ENCODE data around the gene AREL1.

GRCh38 chr14:74664717-74665116 lies 48.2 kb downstream of the AREL1 start:
- TF ChIP-seq CTCF (IDR thresholded peaks at IDR 0.05; ENCODE audit: insufficient read depth, low read length) (no peak), POLR2AphosphoS5 (IDR thresholded peaks at IDR 0.05; ENCODE audit: low read depth) (no peak), GABPA (IDR thresholded peaks at IDR 0.05; ENCODE audit: low read depth) (no peak), SPI1 (IDR thresholded peaks at IDR 0.05; ENCODE audit: borderline replicate concordance, low read depth) (no peak)
- TF ChIP-seq, protein P1, sequence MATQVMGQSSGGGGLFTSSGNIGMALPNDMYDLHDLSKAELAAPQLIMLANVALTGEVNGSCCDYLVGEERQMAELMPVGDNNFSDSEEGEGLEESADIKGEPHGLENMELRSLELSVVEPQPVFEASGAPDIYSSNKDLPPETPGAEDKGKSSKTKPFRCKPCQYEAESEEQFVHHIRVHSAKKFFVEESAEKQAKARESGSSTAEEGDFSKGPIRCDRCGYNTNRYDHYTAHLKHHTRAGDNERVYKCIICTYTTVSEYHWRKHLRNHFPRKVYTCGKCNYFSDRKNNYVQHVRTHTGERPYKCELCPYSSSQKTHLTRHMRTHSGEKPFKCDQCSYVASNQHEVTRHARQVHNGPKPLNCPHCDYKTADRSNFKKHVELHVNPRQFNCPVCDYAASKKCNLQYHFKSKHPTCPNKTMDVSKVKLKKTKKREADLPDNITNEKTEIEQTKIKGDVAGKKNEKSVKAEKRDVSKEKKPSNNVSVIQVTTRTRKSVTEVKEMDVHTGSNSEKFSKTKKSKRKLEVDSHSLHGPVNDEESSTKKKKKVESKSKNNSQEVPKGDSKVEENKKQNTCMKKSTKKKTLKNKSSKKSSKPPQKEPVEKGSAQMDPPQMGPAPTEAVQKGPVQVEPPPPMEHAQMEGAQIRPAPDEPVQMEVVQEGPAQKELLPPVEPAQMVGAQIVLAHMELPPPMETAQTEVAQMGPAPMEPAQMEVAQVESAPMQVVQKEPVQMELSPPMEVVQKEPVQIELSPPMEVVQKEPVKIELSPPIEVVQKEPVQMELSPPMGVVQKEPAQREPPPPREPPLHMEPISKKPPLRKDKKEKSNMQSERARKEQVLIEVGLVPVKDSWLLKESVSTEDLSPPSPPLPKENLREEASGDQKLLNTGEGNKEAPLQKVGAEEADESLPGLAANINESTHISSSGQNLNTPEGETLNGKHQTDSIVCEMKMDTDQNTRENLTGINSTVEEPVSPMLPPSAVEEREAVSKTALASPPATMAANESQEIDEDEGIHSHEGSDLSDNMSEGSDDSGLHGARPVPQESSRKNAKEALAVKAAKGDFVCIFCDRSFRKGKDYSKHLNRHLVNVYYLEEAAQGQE (IDR thresholded peaks at IDR 0.05; ENCODE audit: insufficient replicate concordance, low read depth) = no peak
